ENCODE measurements around the gene ZNF277.

- TF ChIP-seq CTCF (IDR thresholded peaks at IDR 0.05) (no peak), POLR2A (IDR thresholded peaks at IDR 0.05) (no peak)
Measured at GRCh38 chr7:112292162-112292561, 85.7 kb downstream of the ZNF277 start.
